Stimulated activated CD4-positive, alpha-beta T cell treated with anti-CD3 and anti-CD28 coated beads, Interleukin-12 subunit alpha, Interleukin-12 subunit beta, amount 100 ng/mL, for 48 hours (primary cell): ENCODE data around the gene DBH.

Experiments
- DNase-seq, 3 donors: peaks; one replicate each; pipeline ENCODE4 v3.0.0-alpha.2; 2020; ENCODE audit warnings: low read depth in 2 of 3, low spot score in 1 of 3

The DBH gene

DNA sequence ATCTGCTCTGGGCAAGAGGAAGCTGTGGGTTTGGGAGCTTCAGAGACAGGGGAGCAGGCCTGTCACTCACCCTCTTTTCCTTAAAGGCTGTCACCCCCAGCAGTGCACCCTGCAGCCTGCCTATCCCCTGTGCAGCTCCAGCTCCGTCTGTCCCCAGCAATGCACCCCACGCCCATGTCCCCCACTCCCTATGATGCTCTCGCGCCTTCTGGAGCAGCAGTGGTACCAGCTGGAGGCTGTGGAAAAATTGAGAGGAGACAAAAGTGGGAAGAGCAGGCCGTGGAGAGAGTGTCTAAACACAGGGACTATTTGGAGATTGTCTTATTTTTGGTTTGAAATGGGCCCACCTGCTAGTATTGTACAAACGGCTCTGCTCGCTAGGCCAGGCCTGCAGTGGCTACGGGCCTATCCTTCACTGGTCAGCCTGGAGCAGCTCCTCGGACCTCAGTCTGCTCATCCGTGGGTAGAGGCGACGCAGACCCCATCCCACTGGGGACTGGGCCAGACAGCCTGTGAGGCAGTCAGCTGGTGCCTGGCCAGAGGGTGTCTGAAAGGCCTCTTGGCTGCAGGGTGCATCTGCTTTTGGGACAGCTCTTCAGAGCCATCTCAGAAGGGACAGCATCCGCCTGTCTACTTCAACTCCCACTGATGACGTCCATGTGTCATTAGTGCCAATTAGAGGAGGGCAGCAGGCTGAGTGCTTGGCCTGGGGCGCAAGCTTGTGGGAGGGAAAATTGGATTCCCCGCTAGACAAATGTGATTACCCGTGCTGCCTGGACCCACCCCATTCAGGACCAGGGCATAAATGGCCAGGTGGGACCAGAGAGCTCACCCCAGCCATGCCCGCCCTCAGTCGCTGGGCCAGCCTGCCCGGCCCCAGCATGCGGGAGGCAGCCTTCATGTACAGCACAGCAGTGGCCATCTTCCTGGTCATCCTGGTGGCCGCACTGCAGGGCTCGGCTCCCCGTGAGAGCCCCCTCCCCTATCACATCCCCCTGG, at the start of gene DBH:
TSS of gene DBH (plus strand) at position 831 of the 999 bp plus-strand sequence. CDS start at position 840, 9 bp downstream.
- no peak for DNase-seq

DNA sequence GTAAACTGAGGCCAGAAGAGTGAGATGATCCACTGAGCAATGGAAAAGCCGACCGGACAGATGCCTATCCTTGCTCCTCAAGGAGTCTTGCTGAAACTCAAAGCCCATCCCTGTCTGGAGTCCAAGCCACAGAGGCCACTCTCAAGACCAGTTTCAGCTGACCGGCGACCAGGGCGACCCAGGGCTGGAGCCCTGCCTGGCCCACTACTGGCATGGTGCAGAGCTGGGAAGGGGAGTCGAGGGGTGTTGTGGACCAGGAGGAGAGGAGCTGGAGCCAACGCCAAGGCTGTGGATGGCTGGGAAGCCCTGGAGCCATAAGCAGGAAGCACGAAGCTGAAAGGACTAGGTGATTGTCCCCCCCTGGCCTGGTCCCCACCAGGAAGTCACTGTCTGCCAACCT, 49.1 kb upstream of the DBH start:
- no peak for DNase-seq

DNA sequence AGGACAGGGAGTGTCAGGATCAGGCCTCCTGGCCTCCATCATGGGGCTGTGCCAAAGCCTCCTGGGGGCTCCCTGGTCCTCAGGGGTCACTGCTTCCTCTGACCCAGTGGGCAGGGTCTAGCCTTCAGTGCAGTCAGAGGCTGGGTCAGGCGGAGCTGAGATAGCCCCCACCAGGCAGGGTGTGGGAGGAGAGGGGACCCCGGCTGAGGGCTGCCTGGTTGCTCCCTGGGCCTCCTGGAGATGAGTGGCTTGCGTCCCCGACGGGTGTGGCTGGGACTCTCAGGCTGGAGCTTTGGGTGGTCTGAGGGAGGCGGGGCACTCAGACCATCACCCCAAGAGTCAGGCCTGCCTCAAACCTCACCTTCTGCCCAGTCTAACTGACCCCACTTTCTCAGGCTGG, 48.7 kb upstream of the DBH start:
- no peak for DNase-seq

DNA sequence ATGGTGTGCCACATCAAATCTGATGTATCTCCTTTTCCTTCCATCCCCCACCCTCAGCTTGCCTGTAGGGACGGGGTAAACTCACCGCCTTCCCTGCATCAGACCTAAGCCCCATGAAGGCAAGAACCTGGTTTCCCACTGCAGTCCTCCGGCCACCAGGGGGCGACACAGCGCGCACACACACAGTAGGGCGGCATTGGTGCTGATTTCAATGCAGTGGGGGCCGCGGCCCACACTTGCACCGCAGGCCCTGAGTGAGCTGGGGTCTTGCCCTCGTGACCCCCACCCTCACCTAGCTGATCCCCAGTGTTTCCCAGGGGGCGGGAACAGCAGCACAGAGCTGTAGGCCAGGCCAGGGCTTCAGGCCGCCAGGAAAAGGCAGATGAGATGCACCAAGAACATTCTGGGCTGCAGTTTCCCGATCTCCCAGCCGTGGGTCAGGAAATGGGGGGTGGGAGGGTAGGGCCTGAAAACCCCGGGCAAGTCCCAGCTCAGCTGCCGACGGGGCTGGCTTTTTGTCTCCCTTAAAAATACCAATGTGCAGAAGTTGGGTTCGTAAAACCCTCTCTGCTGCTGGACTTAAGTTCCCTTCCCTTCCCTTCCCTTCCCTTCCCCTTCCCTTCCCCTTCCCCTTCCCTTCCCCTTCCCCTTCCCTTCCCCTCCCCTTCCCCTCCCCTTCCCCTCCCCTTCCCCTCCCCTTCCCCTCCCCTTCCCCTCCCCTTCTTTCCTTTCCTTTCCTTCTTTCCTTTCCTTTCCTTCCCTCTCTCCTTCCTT, 46.5 kb upstream of the DBH start:
- DNase-seq, result peak; percentile 12 to 49 (median 34)

DNA sequence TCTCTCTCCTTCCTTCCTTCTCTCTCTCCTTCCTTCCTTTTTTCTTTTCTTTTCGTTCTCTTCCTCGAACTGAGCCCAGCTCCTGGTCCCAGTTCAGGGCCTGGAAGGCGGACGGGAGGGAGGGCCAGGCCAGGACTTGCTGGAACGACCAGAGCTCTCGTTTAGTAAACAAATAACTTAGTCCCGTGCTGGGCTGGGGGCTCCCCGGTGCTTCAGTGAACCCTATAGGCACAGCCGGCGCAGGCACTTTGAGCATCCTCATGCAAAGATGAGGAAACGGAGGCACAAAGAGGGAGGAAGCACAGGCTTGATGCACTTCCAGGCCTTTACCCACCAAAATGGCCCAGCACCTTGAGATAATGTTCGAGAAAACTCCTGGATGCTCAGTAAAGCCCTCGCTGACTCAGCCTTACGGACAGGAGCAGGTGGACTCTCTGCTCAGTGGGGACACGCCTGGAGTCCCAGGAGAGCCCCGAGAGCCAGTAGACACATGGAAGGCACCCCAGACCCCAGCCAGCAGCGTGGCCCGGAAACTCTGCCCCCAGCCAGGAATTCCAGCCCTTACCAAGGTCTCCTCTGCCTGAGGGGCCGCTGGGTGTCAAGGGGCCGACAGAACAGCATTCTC, 45.8 kb upstream of the DBH start:
- DNase-seq, result no peak

DNA sequence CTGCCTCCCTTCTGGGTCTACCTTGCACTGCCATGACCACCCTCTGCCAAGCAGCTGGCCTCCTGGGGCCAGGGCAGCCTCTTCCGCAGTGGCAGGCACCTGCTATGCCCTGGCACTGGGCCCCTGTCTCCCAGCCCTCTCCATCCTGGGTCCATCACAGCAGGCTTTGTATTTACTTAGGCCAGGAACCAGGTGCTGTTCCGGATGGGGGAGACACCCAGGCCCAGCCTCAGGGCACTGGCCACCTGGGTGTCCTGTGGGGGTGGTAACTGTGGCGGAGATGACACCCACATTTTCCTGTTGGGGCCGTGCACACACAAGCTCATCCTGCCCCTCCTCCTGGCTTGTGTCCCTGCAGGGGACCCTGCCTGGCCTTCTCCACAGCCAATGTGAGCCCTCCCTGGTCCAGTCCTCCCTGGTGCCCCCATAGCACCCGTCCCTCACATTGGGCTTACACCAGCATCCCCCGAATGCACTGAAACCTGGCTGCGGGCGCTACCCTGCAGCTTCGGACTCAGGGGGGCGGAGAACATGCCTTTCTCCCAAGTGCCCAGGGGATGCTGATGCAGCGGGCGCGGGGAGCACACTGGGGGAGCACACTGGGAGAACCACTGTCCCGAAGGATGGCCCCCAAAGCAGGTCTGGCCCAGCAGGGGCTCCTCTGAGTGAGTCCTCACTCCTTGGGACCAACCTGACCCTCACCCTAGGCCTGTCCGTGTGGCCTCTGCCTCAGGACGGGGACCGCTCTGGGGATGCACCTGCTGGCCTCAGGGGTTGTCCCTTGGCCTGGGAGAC, 44.9 kb upstream of the DBH start:
- no peak for DNase-seq

DNA sequence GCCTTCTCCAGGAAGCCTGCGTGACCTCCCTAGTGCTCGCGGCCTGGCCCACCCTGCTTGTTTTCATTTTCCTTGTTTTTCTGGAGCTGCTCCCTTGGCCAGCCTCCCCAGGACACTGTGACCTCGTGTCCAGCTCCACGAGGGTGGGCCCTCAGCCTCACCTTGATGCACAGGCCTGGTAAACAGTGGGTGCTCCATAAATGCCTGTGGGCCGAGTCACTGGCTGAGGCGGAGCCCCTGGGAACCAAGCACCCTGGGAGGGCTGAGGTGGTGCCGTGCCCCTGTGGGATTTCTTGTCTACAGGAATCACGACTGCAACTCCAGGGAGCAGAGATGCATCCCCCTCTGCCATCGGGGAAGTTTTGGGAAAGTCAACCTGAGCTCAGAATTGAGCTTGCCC, 44.2 kb upstream of the DBH start:
- no peak for DNase-seq

DNA sequence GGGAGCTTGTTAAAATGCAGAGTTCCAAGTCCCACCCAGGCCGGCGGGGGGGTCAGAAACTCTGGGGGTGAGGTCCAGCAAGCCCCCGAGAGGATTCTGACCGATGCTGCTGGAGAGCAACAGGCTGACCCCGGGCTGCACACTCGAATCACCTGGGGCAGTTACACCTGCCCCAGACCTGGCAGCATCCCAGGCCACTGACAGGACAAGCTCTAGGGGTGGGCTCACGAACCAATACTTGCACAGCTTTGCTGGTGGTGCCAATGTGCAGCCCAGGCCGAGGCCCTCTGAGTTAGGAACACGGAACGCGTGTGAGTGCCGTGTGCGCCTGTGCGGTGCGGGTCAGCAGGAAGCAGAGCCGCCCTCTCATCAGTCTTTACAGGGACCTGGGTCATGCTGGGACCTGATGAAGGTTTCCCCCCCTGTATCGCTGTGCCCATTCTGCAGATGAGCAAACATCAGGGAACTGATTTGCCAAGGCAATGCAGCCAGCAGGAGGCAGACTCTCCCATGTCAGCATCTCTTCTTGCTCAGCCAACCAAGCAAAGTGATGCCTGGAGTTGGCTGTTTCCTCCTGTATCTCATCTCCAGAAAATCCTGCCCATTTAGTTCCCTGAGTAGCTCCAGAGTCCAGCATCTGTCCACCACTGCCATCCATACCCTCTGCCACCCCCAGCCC, 43.3 kb upstream of the DBH start:
- no peak for DNase-seq

DNA sequence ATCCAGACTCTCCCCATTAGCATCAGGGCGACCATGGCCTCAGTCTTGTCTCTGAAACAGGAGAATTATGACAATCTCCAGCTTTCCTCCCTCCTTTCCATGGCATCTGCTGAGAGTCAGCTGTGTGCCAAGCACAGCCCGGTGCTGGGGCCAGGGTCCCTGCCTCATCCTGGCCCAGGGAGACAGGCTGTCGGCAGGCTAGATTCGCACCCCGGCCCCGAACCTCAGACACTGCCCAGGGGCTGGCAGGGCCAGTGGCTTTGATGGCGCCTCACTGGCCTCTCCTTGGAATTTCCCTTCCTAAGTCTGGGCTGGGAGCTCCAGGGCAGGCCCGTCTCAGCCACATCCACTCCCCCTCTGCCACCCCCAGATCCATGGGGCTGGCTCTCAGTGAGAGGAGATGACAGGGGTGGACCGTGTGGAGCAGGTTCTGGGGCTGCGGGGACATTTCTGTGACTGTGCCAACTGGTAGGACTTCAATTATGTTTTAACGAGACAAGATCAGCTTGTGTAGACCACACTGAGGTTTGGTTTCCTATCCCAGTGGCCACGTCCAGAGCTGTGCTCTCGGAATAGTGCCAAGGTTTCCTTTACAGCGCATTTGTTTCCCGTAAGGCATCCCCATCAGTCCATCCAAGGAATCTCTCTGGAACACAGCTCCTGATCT, 42.4 kb upstream of the DBH start:
- DNase-seq, result no peak

DNA sequence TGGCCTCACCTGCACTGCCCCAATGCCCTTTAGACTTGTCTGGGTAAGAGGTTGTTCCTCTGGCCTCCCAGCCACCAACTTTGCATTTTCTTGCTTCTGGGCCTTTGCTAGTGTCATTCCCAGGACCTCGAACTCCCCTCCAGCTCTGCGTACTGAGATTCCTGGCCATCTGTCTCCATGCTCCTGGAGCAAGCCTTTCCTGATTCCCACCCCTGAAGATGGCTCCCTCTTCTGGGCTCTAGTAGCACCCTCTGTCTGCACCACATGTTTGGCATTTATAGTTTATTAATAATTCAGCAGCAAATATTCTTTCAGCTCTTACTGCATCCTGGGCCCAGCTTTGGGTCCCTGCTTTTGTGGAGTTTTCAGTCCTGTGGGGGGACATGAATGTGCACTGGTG, 41.9 kb upstream of the DBH start:
- DNase-seq, result no peak

DNA sequence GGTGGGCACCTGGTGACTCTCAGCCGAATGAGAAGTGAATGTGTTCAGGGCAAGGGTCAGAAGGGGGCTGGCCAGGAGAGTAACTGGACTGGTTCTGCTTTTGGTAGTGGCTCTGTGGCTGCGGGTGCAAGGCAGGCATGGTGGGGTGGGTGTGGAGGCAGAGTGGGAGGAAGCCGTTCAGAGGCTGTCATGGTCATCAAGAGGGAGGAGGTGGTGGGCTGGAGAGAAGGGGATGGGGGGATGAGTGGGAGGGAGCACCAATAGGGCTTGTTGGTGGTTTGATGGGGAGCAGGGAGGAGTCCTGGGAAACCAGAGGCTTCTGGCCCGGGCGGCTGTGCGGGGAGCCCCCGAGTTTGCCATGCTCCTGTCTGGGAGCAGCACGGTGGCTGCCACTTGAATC, 40.3 kb upstream of the DBH start:
- DNase-seq, result no peak

DNA sequence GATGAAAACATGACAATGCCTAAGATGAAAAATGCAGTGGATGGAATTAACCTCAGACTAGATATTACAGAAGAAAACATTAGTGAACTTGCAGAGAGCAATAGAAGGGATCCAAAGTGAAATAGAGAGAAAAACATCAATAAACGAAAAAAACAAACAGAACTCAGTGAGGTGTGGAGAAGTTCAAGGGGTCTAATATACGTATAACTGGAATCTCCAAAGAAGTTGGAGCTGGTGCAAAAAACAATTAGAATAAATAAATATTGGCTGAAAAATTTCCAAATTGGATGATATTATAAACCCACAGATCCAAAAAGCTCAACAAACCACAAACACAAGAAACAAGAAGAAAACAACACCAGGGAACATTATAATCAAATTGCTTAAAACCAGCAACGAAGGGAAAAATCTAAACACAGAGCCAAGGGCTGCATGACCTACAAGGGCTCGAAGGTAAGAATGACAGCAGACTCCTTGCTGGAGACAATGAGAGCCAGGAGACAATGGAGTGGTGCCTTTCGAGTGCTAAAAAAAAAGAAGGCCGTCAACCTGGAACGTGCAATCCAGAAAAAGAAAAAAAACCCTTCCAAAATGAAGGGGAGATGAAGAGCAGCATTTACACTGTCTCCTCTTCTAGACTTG, 38.7 kb upstream of the DBH start:
- DNase-seq, result no peak

DNA sequence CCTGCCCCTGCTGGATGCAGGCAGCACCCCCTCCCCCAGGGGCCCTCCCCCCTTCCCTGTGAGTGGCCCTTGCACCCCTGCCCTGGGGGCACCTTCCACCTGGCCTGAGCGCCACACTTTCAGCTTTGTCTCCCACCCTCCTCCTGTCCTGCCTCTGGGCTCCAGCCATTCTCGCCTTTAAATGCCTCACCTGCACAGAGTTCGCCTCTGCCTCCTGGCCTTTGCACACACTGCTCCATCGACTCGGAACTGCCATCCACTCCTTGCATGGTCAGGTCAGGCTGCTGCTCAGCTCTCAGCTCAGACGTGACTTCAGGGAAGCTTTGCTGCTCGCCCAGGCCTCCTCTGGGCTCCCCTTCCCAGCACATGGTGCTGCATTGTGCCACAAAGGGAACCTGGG, 37.2 kb upstream of the DBH start:
- no peak for DNase-seq

DNA sequence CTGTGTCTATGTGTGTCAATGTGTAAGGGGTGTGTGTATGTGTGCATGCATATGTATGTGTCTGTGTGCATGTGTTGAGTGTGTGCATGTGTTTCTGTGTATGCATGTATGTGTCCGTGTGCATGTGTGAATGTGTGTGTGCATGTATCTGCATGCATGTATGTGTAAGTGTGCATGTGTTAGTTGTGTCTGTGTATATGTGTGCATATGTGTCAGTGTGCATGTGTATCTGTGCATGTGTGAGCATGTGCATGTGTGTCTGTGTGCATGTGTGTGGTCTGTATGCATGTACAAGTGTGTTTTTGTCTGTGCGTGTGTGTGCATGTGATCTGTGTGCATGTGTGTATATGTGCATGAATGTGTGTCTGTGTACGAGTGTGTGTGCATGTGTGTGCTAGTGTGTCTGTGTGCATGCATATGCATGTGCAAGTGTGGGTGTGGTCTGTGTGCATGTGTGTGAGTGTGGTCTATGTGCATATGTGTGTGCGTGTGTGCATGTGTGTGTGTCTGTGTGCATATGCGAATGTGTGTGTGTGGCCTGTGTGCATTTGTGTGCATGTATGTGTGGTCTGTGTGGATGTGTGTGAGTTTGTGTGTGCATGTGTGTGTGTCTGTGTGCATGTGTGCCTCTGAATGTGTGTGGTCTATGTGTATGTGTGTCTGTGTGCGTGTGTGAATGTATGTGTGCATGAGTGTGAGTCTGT, 36.5 kb upstream of the DBH start:
- no peak for DNase-seq

DNA sequence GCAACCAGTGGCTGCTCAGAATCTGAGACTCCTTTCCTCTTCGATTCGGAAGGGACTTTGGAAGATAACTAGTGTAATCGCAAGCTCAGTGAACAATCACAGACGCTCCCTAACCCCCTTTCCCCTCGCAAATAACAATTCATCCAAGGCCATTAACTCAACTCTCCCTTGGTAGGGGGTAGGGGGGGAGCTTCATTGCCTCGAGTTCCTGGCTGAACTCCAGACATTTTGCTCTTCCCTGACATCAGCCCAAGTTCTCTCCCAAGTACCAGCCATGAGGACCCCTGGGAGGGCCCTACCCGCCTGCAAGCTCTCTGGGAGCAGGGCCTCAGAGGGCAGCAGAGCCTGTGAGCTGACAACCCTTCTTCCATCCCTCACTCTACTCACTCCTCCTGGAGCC, 35.4 kb upstream of the DBH start:
- DNase-seq, result no peak

DNA sequence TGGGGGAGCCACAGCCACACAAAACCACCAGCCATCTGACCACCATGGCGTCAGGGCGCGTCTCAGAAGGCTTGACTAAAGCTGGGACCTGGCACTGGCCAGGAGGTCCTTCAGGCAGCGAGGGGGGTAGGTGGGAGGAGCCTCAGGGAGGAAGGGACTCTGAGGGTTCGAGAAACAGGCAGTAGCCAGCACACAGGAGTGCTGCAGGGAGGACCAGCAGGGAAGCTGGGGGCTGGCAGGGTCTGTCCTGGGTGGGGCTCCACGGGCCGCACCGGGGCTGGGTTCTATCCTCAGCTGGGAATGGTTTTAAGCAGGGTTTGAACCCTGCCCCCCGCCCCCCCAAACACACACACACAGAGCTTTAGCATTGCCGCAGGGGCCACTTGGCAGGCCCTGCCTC, 34.4 kb upstream of the DBH start:
- DNase-seq, result no peak

DNA sequence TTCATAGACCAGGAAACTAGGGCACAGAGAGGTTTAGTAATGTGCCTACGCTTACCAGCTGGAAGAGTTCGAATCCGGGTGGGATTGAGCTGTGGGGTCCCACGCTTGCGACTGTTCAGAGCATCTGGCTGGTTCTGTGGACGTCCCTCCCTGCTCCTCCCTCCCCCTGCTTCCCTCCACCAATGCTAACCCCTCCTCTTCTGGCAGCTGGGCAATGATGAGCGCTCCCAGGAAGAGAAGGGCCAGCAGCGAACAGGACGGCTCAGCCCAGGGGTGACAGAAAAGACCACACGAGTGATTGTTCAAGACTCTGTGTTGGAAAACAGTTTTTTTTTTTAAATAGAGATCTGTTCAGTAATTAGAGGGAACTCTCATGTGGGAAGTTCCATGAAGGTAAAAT, 33.9 kb upstream of the DBH start:
- DNase-seq, result no peak

DNA sequence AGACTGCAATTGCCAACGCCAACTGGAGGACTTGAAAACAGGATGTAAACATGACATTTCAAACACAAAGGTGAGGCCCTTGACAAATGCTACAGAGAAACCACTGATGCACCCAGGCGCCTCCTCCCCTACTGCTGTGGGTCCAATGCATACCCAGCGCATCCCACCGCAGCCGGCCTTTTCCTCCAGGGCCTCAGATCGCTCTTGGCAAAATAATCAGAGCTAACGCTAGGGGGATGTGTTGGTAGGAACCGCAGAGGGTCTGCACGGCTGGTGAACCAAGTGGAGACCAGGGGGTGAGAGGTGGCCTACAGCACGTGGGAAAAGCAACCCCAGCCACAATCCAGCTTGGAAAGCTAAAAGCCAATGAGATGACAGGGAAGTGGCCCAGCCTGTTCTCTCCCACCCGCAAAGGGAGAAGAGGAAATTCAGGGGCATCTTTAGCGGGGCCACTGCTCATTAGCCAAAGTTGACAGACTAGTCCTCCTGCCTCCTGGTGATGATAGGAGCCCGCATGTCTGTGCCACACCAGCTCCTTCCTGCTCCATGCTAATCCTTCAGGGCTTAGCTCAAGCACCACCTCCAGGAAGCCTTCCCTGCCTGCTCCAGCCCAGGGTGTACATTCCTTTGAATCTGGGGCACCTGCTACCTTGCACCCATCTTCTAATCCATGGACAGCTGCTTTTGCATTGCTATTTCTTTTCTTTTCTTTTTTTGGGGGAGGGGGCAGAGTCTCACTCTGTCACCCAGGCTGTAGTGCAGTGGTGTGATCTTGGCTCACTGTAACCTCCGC, 32.8 kb upstream of the DBH start:
- DNase-seq, result no peak
